ENCODE data around the gene FOXK1. TPM values are rescaled to one million over a fixed set of nuclear protein-coding genes. Genes with fewer than 3 reads are reported as not detected.

Gene FOXK1
- total RNA-seq, 2 experiments from 2014 or later: 30.0 to 33.9 TPM

DNA sequence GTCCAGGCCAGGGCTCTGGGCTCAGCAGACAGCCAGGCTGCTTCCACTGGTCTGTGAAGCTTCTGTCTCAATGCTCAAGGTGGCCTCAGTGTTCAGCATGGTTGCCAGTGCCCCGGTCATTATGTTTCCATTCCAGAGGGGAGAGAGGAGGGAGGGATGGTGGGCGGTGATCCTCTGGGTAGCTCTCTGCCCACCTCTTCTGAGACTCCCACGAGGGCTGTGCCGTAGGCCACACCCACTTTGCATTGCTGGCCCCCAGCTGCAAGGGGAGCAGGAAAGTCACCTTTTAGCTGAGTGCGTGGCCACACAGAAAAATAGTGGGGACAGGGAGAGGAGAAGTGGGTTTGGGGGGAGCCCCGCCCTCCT lies 42.5 kb downstream of the FOXK1 start:
- CTCF ChIA-PET: interaction anchor here (0.6 to 1.4 kb wide), 4 partner anchors 20 to 30 kb away, joined by 3 to 5 read pairs (median 4); no protein-coding TSS in a partner anchor
- POLR2A ChIA-PET: no interaction called here
- peaks cover 14% of the 10 kb centered on the region for H3K36me3 Mint-ChIP-seq (ENCODE audit: low read depth)
- peak overlapping the region; percentile 72 for H3K4me3 Mint-ChIP-seq
- H3K27me3 Mint-ChIP-seq: no peaks in the 10 kb centered on the region
- peaks cover 44% of the 10 kb centered on the region for H3K4me1 Mint-ChIP-seq
- peak; percentile 16 for DNase-seq
- intact Hi-C loops (cut with DNase I, micrococcal nuclease): loop anchor here in 1 of 2 experiments (2.0 kb wide), 1 partner anchor 50 kb away; the partner anchor contains the start of gene AP5Z1
- H3K9me3 Mint-ChIP-seq (ENCODE audit: low read depth): no peaks in the 10 kb centered on the region
- peak overlapping the region; percentile 90 for H3K27ac Mint-ChIP-seq
- ATAC-seq: peak; percentile 34

DNA sequence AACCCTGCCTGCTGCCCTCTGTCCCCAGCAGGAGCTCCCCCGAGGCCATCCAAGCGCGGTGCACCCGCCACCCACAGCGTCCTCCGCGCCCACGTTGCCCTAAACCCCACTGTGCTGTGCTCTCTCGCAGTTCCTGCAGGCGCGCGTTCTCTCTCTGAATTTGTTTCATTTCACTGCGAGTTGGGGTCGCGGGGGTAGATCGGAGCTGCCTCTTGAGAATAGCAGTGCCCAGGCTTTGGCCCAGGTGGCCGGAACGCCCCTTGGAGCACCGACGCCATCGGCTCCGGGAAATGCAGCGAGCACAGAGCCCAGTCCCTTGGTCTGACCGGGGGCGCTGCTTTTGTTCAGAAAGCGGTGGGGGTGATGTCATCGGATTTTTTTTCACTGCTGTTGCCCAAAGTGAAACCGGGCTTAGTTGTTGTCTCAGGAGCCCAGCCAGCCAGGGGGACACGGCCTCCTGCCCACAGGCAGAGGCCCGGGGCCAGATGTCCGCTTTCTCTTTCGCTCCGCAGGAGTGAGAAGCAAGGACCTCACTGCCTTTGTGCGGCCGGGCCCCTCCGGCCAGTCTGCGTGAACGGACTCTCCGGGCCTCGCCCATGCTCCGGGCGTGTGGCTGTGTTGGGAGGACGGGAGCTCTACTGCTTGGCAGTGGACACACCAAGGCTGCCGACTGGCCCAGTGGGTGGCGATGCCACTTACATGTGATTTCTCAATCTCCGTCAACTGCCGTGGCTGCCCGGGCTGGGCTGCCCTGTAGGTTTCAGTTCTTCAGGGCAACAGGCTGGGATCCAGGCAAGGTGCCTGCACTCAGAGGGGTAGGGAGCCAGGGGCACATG lies 43.1 kb downstream of the FOXK1 start:
- H3K4me1 Mint-ChIP-seq: peaks cover 41% of the 10 kb centered on the region
- H3K4me3 Mint-ChIP-seq: peak overlapping the region; percentile 72
- peak overlapping the region; percentile 90 for H3K27ac Mint-ChIP-seq
- no peaks in the 10 kb centered on the region for H3K27me3 Mint-ChIP-seq
- peaks cover 14% of the 10 kb centered on the region for H3K36me3 Mint-ChIP-seq (ENCODE audit: low read depth)
- H3K9me3 Mint-ChIP-seq (ENCODE audit: low read depth): no peaks in the 10 kb centered on the region
- intact Hi-C loops (cut with DNase I, micrococcal nuclease): loop anchor here in 1 of 2 experiments (2.0 kb wide), 1 partner anchor 50 kb away; the partner anchor contains the start of gene AP5Z1
- CTCF ChIA-PET: interaction anchor here (0.6 to 1.4 kb wide), 7 partner anchors 19 to 34 kb away, joined by 3 to 5 read pairs (median 3); no protein-coding TSS in a partner anchor
- POLR2A ChIA-PET: interaction anchor here (0.7 kb wide), 1 partner anchor 973 kb away, joined by 3 read pairs; no protein-coding TSS in a partner anchor
- DNase-seq (peak; percentile 76), ATAC-seq (peak; percentile 84)

DNA sequence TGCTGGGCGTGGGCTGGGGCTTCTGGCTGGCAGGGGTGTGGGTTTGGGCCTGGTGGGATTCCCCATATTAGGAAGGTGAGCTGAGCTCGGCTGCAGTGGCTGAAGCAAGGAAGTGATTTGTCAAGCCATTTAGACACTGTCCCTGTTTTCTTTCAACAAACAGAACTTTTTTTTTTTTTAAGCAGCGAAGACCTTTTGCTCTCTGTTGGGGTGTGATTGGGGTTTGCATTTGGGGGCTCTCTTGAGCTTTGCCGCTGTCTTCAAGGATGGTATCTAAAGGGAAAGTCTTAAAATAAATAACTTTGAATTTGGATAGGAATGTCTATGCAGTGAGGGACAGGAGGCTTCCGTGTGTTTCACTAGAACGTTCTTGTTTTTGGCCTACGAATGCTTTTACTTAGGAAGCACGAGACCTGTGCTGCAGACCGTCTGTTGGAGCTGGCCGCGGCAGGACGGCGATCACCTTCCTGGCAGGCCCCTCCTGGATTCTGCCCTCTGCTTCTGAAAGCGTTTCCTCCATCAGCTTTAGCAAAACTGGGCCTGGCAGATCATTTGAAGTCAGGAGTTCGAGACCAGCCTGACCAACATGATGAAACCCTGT lies 43.9 kb downstream of the FOXK1 start:
- peak overlapping the region; percentile 90 for H3K27ac Mint-ChIP-seq
- intact Hi-C loops (cut with DNase I, micrococcal nuclease): loop anchor here in 1 of 2 experiments (2.0 kb wide), 1 partner anchor 49 kb away; the partner anchor contains the start of gene AP5Z1
- no peak for DNase-seq
- H3K4me1 Mint-ChIP-seq: peaks cover 42% of the 10 kb centered on the region
- no peaks in the 10 kb centered on the region for H3K9me3 Mint-ChIP-seq (ENCODE audit: low read depth)
- ATAC-seq: no peak
- H3K4me3 Mint-ChIP-seq: peak overlapping the region; percentile 72
- no peaks in the 10 kb centered on the region for H3K27me3 Mint-ChIP-seq
- ChIA-PET CTCF (interaction anchor here (0.6 to 1.2 kb wide), 6 partner anchors 16 to 718 kb away, joined by 3 read pairs; no protein-coding TSS in a partner anchor), POLR2A (interaction anchor here (0.7 kb wide), 1 partner anchor 973 kb away, joined by 3 read pairs; no protein-coding TSS in a partner anchor)
- H3K36me3 Mint-ChIP-seq (ENCODE audit: low read depth): peaks cover 15% of the 10 kb centered on the region

DNA sequence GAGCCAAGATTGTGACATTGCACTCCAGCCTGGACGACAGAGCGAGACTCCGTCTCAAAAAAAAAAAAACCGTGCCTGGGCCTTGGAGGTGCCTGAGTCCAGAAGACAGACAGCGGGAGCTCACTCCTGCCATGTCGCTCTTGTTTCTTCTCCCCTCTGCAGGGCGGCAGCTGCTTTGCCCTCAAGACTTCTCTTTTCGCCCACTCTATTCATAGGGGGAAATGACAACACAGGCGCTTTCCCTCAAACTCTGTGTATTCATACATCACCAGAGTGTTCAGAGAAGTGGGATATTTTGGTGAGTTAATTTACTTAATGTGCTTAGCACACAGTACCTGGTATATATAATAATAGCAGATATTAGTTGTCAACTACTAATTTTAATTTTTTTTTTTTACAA lies 44.5 kb downstream of the FOXK1 start:
- Mint-ChIP-seq H3K27me3 (no peaks in the 10 kb centered on the region), H3K4me3 (no peak overlapping the region), H3K4me1 (peaks cover 45% of the 10 kb centered on the region), H3K27ac (no peak overlapping the region), H3K9me3 (ENCODE audit: low read depth) (no peaks in the 10 kb centered on the region), H3K36me3 (ENCODE audit: low read depth) (peaks cover 18% of the 10 kb centered on the region)
- ATAC-seq (peak; percentile 21), DNase-seq (no peak)
- ChIA-PET CTCF (interaction anchor here (0.7 to 1.2 kb wide), 4 partner anchors 15 to 719 kb away, joined by 3 read pairs; no protein-coding TSS in a partner anchor), POLR2A (no interaction called here)
- intact Hi-C loops (cut with DNase I, micrococcal nuclease): no loop called here

DNA sequence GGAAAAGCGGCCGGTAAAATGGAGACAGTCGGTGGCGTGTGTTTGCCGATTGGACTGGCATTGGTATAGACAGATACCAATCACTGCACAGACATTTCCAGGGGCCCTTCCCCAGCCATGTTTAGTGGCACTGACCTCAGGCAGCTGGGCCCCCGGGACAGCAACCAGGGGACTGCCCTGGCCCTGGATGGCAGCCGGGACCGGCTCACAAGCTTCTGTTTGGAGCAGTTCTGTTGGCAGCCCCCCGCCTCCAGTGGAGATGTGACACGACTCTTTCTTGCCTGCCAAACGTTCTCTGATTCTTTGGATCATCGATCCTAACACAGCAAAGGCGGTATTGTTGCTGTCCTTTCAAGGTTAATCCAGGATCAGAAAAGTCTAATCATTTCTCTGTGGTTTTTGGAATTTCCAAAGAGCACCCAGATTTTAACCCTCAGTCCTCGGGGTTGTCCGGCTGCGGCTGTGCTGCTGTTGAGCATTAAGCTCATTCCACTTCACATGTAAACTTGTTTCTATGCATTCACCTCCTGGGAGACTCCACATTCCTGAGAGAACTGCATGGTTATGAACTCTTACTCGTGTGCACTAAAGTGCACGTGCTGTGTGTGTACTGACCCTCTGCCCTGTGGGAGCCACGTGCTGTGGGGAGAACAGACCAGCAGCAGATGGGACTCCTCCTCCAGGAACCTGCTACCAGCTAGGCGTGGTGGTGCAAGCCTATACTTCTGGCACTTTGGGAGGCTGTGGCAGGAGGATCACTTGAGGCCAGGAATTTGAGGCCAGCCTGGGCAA lies 46.0 kb downstream of the FOXK1 start:
- DNase-seq (no peak), ATAC-seq (no peak)
- H3K4me1 Mint-ChIP-seq: peaks cover 55% of the 10 kb centered on the region
- POLR2A ChIA-PET: interaction anchor here (0.6 kb wide), 1 partner anchor 17 kb away, joined by 4 read pairs; no protein-coding TSS in a partner anchor
- no peaks in the 10 kb centered on the region for H3K27me3 Mint-ChIP-seq
- H3K36me3 Mint-ChIP-seq (ENCODE audit: low read depth): peaks cover 23% of the 10 kb centered on the region
- H3K9me3 Mint-ChIP-seq (ENCODE audit: low read depth): no peaks in the 10 kb centered on the region
- intact Hi-C loops (cut with DNase I, micrococcal nuclease): no loop called here
- H3K4me3 Mint-ChIP-seq: no peak overlapping the region
- no peak overlapping the region for H3K27ac Mint-ChIP-seq
- CTCF ChIA-PET: no interaction called here

DNA sequence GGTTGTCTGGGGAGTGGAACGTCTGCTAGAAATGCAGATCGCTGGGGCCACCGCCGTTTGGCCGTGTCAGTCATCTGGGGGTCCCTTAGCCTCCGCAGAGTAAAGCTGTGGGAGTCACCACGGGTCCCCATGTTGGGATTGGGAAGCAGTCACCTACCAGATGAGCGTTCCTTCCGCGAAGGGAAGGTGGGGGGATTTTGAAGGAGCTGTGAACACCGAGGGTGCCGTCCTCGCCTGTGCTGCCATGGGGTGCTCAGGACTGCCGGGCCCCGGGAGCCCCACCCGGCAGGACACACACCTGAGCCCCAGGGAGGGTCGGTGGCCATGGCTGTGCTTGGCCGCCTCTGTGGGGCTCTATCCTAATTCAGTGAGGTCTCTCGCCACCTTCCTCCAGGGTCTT lies 47.2 kb downstream of the FOXK1 start:
- Mint-ChIP-seq H3K27ac (no peak overlapping the region), H3K36me3 (ENCODE audit: low read depth) (peaks cover 29% of the 10 kb centered on the region), H3K27me3 (no peaks in the 10 kb centered on the region), H3K4me1 (peaks cover 63% of the 10 kb centered on the region), H3K4me3 (no peak overlapping the region), H3K9me3 (ENCODE audit: low read depth) (no peaks in the 10 kb centered on the region)
- POLR2A ChIA-PET: no interaction called here
- DNase-seq: no peak
- ATAC-seq: no peak
- CTCF ChIA-PET: interaction anchor here (1.5 kb wide), 1 partner anchor 46 kb away, joined by 3 read pairs; no protein-coding TSS in a partner anchor
- intact Hi-C loops (cut with DNase I, micrococcal nuclease): no loop called here

DNA sequence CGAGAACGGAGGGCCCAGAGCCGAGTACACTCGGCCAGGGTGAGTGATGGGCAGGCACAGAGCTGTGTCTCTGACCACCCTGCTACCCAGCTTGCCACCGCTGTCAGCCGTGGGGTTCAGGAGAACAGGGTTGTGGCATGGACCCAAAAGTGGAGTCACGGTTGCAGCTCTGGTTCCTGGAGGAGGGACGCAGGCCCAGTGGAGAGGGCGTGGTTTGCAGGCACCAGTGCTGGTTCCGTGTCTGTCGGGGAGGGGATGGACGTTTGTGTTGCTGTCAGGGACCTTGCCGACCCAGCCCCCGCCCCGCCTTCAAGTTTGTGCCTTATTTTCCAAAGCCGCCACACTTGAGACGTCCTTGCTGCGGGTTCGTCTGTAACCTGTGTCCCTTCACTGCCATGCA lies 48.2 kb downstream of the FOXK1 start:
- Mint-ChIP-seq H3K9me3 (ENCODE audit: low read depth) (no peaks in the 10 kb centered on the region), H3K36me3 (ENCODE audit: low read depth) (peaks cover 28% of the 10 kb centered on the region), H3K27me3 (no peaks in the 10 kb centered on the region), H3K4me3 (no peak overlapping the region), H3K27ac (no peak overlapping the region), H3K4me1 (peaks cover 60% of the 10 kb centered on the region)
- CTCF ChIA-PET: interaction anchor here (1.5 kb wide), 1 partner anchor 47 kb away, joined by 3 read pairs; no protein-coding TSS in a partner anchor
- ATAC-seq (no peak), DNase-seq (no peak)
- POLR2A ChIA-PET: no interaction called here
- intact Hi-C loops (cut with DNase I, micrococcal nuclease): no loop called here

DNA sequence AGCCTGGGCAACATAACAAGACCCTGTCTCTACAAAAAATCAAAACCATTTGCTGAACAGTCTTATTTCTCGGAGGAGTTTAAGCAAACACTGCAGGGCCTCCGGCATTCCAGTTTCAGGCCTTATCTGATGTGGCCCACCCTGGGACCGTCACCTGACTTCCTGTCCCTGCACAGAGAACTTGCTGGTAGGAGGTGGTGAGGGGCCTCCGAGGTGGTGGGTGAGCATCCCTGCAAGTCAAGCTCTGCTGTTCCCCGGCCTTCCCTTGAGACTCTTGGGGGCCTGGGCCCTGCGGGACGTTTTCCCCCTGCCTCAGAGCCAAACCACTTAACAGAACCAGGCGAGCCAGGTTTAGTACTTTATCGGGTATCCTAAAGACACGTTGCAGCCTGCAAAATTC lies 48.9 kb downstream of the FOXK1 start:
- Mint-ChIP-seq H3K4me3 (no peak overlapping the region), H3K4me1 (peaks cover 56% of the 10 kb centered on the region), H3K27me3 (no peaks in the 10 kb centered on the region), H3K9me3 (ENCODE audit: low read depth) (no peaks in the 10 kb centered on the region), H3K27ac (no peak overlapping the region), H3K36me3 (ENCODE audit: low read depth) (peaks cover 28% of the 10 kb centered on the region)
- intact Hi-C loops (cut with DNase I, micrococcal nuclease): no loop called here
- POLR2A ChIA-PET: no interaction called here
- CTCF ChIA-PET: no interaction called here
- no peak for DNase-seq
- ATAC-seq: no peak

DNA sequence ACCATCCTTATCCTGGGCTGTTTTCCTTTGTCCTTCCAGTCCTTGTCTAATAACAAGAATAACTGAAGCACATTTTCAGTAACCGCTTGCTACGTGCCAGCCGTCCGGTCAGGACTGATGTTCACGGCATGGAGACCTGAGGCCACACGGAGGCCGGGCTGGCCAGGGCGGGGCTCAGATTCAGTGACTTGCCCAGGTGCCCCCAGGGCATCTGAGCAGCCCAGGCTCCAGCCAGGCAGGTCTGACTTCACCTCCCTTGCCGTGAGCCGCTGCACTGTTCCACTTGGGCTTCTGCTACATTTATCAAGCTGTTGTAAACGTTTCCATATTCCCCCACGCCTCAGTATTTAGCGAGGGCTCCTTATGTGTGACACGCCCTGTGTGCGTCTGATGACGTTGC lies 49.7 kb downstream of the FOXK1 start:
- Mint-ChIP-seq H3K27me3 (no peaks in the 10 kb centered on the region), H3K9me3 (ENCODE audit: low read depth) (no peaks in the 10 kb centered on the region), H3K36me3 (ENCODE audit: low read depth) (peaks cover 26% of the 10 kb centered on the region), H3K27ac (no peak overlapping the region), H3K4me1 (peaks cover 51% of the 10 kb centered on the region), H3K4me3 (no peak overlapping the region)
- no peak for ATAC-seq
- DNase-seq: no peak
- CTCF ChIA-PET: interaction anchor here (1.1 kb wide), 1 partner anchor 72 kb away, joined by 4 read pairs; no protein-coding TSS in a partner anchor
- POLR2A ChIA-PET: no interaction called here
- intact Hi-C loops (cut with DNase I, micrococcal nuclease): no loop called here

DNA sequence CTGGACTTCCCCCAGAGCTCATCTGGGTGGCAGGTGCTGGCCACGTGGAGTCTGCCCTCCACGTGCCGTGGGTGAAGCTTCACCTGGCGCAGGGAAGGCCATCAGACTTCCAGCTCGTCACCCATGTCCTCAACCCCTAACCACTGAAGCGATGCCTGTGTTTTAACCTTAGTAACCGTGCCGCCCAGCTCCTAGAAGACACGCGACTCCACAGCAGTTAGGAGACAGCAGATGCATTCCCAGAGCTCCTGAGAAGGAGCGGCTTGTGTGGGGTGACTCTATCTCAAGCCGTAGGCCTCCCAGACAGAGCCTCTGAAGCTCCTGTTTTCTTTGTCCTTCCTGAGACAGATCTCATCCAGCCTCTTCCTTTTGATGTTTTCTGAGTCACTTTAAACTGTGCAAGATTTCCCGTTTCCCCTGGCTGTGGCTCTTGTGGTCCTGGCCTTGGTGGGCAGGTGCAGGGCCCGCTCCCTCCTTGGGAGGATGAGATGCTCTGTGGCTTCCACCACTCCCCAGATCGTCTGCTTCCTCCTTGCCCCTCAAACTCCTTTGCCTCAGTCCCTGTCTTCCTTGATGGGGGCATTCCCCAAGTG lies 51.9 kb downstream of the FOXK1 start:
- Mint-ChIP-seq H3K27ac (peak overlapping the region; percentile 84), H3K4me1 (peaks cover 61% of the 10 kb centered on the region), H3K27me3 (no peaks in the 10 kb centered on the region), H3K36me3 (ENCODE audit: low read depth) (peaks cover 29% of the 10 kb centered on the region), H3K4me3 (no peak overlapping the region), H3K9me3 (ENCODE audit: low read depth) (no peaks in the 10 kb centered on the region)
- ChIA-PET POLR2A (no interaction called here), CTCF (interaction anchor here (0.7 to 2.0 kb wide), 3 partner anchors 10 to 59 kb away, joined by 3 to 9 read pairs (median 3); no protein-coding TSS in a partner anchor)
- DNase-seq: peak; percentile 53
- intact Hi-C loops (cut with DNase I, micrococcal nuclease): no loop called here
- peak; percentile 55 for ATAC-seq

Data from activated CD4-positive, alpha-beta T cell treated with anti-CD3 and anti-CD28 coated beads for 36 hours (primary cell).